Neural cell (in vitro differentiated cells): ENCODE data around the gene SERF1A. TPM values are rescaled to one million over a fixed set of nuclear protein-coding genes. Genes with fewer than 3 reads are reported as not detected.
"Not testable (repeated sequence)": the region's sequence is repeated elsewhere in the genome, so short reads cannot be mapped to it uniquely, and the experiment has no call there.

Experiments
- H2AFZ ChIP-seq: fragments of 200-600, 300-800 bp; sonication (generic), shearing (Covaris generic); 2 replicates; pipeline ENCODE4 v1.6.0; 2014; ENCODE audit warnings: low read depth, mild to moderate bottlenecking, antibody characterized with exemption, low read length, moderate library complexity
- H3F3A ChIP-seq: fragments of 200-600 bp; shearing (Covaris generic); 2 replicates; pipeline ENCODE4 v1.6.1; 2016; ENCODE audit warnings: mild to moderate bottlenecking, moderate library complexity, mixed read lengths, antibody characterized with exemption, low read length; ENCODE audit not compliant: insufficient read depth, poor library complexity, severe bottlenecking
- H3K27ac ChIP-seq: fragments of 200-600, 300-800 bp; sonication (generic), shearing (Covaris generic); 2 replicates; pipeline ENCODE4 v1.5.1; 2014; ENCODE audit warnings: mild to moderate bottlenecking, low read length, moderate library complexity
- H3K27me3 ChIP-seq: fragments of 300-800, 200-600 bp; sonication (generic), shearing (Covaris generic); 2 replicates; pipeline ENCODE4 v1.6.0; 2014; ENCODE audit warnings: mild to moderate bottlenecking, low read depth, low read length, moderate library complexity; ENCODE audit not compliant: insufficient read depth
- H3K36me3 ChIP-seq: fragments of 300-800, 200-600 bp; sonication (generic), shearing (Covaris generic); 2 replicates; pipeline ENCODE4 v1.5.1; 2014; ENCODE audit warnings: mild to moderate bottlenecking, antibody characterized with exemption, low read length, moderate library complexity; ENCODE audit not compliant: insufficient read depth
- H3K4me2 ChIP-seq: fragments of 300-800, 200-600 bp; sonication (generic), shearing (Covaris generic); 2 replicates; pipeline ENCODE4 v1.6.0; 2014; ENCODE audit warnings: mild to moderate bottlenecking, low read length
- H3K4me3 ChIP-seq: fragments of 300-800, 200-600 bp; sonication (generic), shearing (Covaris generic); 2 replicates; pipeline ENCODE4 v1.5.1; 2014; ENCODE audit warnings: mild to moderate bottlenecking, low read length, moderate library complexity
- H3K79me2 ChIP-seq: fragments of 200-600 bp; shearing (Covaris generic); replicated peaks from 2 replicates; pipeline ENCODE4 v1.6.0; 2014; ENCODE audit warnings: mild to moderate bottlenecking, low read length, moderate library complexity; ENCODE audit not compliant: insufficient read depth
- H3K9ac ChIP-seq: fragments of 300-800, 200-600 bp; sonication (generic), shearing (Covaris generic); 2 replicates; pipeline ENCODE4 v1.6.1; 2016; ENCODE audit warnings: mild to moderate bottlenecking, low read length, mixed read lengths
- H3K9me2 ChIP-seq: fragments of 200-600 bp; shearing (Covaris generic); 2 replicates; pipeline ENCODE4 v1.6.1; 2016; ENCODE audit warnings: mild to moderate bottlenecking, low read length, mixed read lengths; ENCODE audit not compliant: insufficient read depth
- H3K9me3 ChIP-seq: fragments of 200-600, 300-800 bp; sonication (generic), shearing (Covaris generic); 2 replicates; pipeline ENCODE4 v1.6.1; 2016; ENCODE audit warnings: mild to moderate bottlenecking, mixed run types, low read length, moderate library complexity, mixed read lengths
- H4K20me1 ChIP-seq: fragments of 200-600 bp; shearing (Covaris generic); 2 replicates; pipeline ENCODE4 v1.6.1; 2016; ENCODE audit warnings: mild to moderate bottlenecking, mixed run types; ENCODE audit not compliant: insufficient read depth
- polyA plus RNA-seq: library from polyadenylated mRNA; depleted of rRNA; stranded (reverse); fragments of >200 nt; gene quantifications from 2 replicates; pipeline ENCODE4 v1.2.3, GENCODE V29; 2014
- small RNA-seq, 3 experiments: library from RNA; depleted of rRNA; stranded (forward); fragments of <200 nt; gene quantifications; one replicate each; pipeline ENCODE3, GENCODE V24; 2012

Gene SERF1A
- polyA plus RNA-seq, 1 donor from 2014 or later = 26.2 TPM

DNA sequence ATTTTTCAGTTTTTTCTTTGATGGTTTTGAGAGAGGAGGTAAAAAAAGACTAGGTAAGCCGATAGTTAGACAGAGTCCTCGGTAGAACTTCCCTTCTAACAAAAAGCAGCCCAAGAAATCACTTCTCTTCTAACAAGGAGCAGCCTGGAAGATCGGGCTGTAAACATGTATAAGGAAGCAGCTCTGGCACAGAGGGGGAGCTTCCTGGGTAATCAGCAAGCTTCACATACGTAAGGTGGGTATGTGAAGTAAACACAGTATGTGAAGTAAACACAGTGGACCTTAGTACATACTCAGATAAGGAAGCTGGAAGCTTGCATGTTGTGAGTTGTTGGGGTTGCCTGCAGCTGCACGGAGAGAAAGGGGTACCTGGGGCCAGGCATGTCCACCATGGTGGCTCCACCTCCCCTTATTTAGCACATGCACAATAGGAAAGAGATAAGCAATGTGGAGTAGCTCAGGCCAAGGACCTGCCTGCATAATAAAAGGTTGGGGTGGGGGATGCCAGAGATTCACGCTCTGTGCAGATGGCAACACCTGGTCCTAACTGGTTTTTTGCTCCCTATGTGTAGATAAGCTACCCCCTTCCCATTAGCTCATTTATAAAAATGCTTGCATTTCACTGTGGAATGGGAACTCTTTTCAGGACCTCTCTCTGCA lies 31.4 kb downstream of the SERF1A start:
- H3K4me3 ChIP-seq, H3F3A ChIP-seq, H2AFZ ChIP-seq, H3K79me2 ChIP-seq, H3K27ac ChIP-seq, H3K4me2 ChIP-seq, H4K20me1 ChIP-seq, H3K9me3 ChIP-seq, H3K27me3 ChIP-seq, H3K9ac ChIP-seq, H3K9me2 ChIP-seq, H3K36me3 ChIP-seq: not testable (repeated sequence)

DNA sequence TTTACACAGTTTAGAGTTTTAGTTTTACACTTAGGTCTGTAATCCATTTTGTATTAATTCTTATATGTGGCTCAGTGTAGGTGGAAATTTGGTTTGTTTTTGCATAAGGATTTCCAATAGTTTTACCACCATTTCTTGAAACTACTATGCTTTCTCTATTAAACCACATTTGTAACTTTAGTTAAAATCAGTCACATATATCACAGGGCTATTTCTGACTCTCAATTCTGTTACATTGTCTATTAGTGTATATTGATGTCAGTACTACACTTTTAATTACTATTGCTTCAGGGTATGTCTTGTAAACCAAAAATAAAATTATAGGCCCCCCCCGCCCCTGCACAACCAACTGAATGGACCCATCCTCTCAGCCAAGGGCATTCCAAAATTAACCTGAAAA lies 32.1 kb downstream of the SERF1A start:
- H3K36me3 ChIP-seq, H4K20me1 ChIP-seq, H2AFZ ChIP-seq, H3K27me3 ChIP-seq, H3K79me2 ChIP-seq, H3K4me3 ChIP-seq, H3K27ac ChIP-seq, H3K9me2 ChIP-seq, H3F3A ChIP-seq, H3K9me3 ChIP-seq, H3K4me2 ChIP-seq, H3K9ac ChIP-seq: not testable (repeated sequence)

- not testable (repeated sequence) for H4K20me1 ChIP-seq, H3F3A ChIP-seq, H2AFZ ChIP-seq, H3K9me3 ChIP-seq, H3K4me2 ChIP-seq, H3K27ac ChIP-seq, H3K4me3 ChIP-seq, H3K9me2 ChIP-seq, H3K36me3 ChIP-seq, H3K27me3 ChIP-seq, H3K9ac ChIP-seq, H3K79me2 ChIP-seq
These were observed 52.6 kb downstream of the SERF1A start for GRCh38 chr5:70953068-70953467.

Small RNA genes within 50 kb of the gene (small RNA-seq; reads per million reads assigned to genes)
- gene CDH12P1 = 0 reads per million in 3 experiments

Other genes starting within 250 kb of the SERF1A start
- gene SMN1, start 24.4 kb downstream of the SERF1A start, polyA plus RNA-seq = 63.1 and 77.0 TPM in 2 replicates
- 28.1 and 31.1 TPM in 2 replicates for gene NAIP, start 124.7 kb downstream of the SERF1A start, polyA plus RNA-seq
- gene GTF2H2, start 167.0 kb downstream of the SERF1A start, polyA plus RNA-seq = 25.8 and 32.5 TPM in 2 replicates